C4-2B (cell line): ENCODE measurements around the gene COP1.

Experiments
- H3K27ac ChIP-seq: fragments of 450-650 bp; 2 replicates; pipeline ENCODE4 v1.5.1; 2017
- CTCF ChIP-seq: fragments of 450-650 bp; conservative IDR thresholded peaks from 2 replicates; pipeline ENCODE4 v1.5.1; 2017; ENCODE audit warnings: mild to moderate bottlenecking
- ZFX ChIP-seq: fragments of 450-650 bp; IDR thresholded peaks from 2 replicates; pipeline ENCODE4 v1.6.1; 2017

The COP1 gene

GRCh38 chr1:175981128-175981527 lies 226.0 kb downstream of the COP1 start:
- TF ChIP-seq ZFX (no peak), CTCF (no peak)

GRCh38 chr1:175978926-175979325 lies 228.2 kb downstream of the COP1 start:
- no peak overlapping the region for H3K27ac ChIP-seq
- TF ChIP-seq ZFX: no peak
- no peak for TF ChIP-seq CTCF

More at GRCh38 chr1:175981128-175981527, 226.0 kb downstream of the COP1 start:
- no peak overlapping the region for H3K27ac ChIP-seq

GRCh38 chr1:175978476-175978875 lies 228.6 kb downstream of the COP1 start:
- no peak overlapping the region for H3K27ac ChIP-seq
- TF ChIP-seq CTCF: no peak
- TF ChIP-seq ZFX: no peak

GRCh38 chr1:175976865-175977642 lies 230.0 kb downstream of the COP1 start:
- TF ChIP-seq CTCF (no peak), ZFX (no peak)
- H3K27ac ChIP-seq: no peak overlapping the region

GRCh38 chr1:175969231-175969630 lies 237.9 kb downstream of the COP1 start:
- TF ChIP-seq CTCF (no peak), ZFX (no peak)
- H3K27ac ChIP-seq: no peak overlapping the region

- TF ChIP-seq ZFX (no peak), CTCF (no peak)
These were observed 238.5 kb downstream of the COP1 start for GRCh38 chr1:175968486-175969172.

GRCh38 chr1:175963740-175964139 lies 243.3 kb downstream of the COP1 start:
- TF ChIP-seq CTCF (no peak), ZFX (no peak)
- no peak overlapping the region for H3K27ac ChIP-seq

More at GRCh38 chr1:175968486-175969172, 238.5 kb downstream of the COP1 start:
- no peak overlapping the region for H3K27ac ChIP-seq
